Suprapubic skin (tissue), 4 donors: ENCODE results near the gene CLTCL1.

Source experiments
- CTCF ChIP-seq, 2 donors: fragments of 200-600 bp in 1 of 2; fragments of 450-650 bp in 1 of 2; sonication (generic) in 1 of 2; IDR thresholded peaks; one replicate each; pipeline ENCODE4 v1.5.1; 2016 to 2019; ENCODE audit warnings: antibody characterized with exemption in 2 of 2, mild to moderate bottlenecking in 1 of 2, moderate library complexity in 1 of 2
- EP300 ChIP-seq: sonication (generic); formaldehyde crosslinking; IDR thresholded peaks from one replicate; pipeline ENCODE4 v1.6.1; 2017; ENCODE audit warnings: antibody characterized with exemption
- POLR2A ChIP-seq, 2 donors: fragments of 450-650 bp; IDR thresholded peaks; one replicate each; pipeline ENCODE4 v1.6.1; 2017; ENCODE audit warnings: antibody characterized with exemption in 2 of 2, mild to moderate bottlenecking in 2 of 2, moderate library complexity in 2 of 2
- POLR2AphosphoS5 ChIP-seq, 3 donors: sonication (generic); formaldehyde crosslinking; IDR thresholded peaks; one replicate each; pipeline ENCODE4 v1.6.1; 2017; ENCODE audit warnings: antibody characterized with exemption in 3 of 3

DNA sequence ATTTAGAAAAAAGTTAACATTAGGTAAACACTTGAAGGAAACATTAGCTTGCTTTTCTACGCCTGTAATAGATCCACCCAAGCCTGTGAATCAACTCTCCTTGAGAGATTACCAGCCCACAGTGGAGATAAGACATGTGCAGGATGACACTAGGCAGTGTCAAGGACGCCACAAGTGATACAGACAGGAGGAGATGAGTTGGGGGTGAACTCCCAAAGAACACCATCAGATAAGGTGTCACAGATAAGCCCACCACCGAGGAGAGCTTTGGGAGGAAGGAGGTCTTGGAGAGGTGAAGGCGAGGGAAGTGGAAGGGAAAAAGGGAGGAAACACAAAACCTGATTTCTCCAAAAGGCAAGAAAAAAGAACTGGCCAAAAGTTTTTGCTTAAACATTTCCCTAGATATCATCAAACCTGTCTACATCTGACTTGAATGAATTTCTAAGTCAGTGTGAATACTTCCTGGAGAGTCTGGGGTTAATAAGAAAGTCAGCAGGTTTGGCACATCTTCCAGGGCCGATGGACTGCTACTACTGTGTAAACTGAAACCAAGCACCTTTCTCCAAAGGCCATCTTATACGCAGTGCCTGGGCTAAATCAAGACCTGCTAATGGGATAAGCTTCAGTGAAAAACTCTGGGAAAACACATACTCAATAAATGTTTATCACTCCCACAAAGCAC lies 15.5 kb downstream of the CLTCL1 start:
- TF ChIP-seq EP300 (no peak), CTCF (IDR thresholded peaks at IDR 0.05) (no peak), POLR2A (IDR thresholded peaks at IDR 0.05) (no peak), POLR2AphosphoS5 (IDR thresholded peaks at IDR 0.05) (no peak)
